ENCODE data around the gene GRK2.
"Not testable (repeated sequence)": the region's sequence is repeated elsewhere in the genome, so short reads cannot be mapped to it uniquely, and the experiment has no call there.

Gene GRK2

GRCh38 chr11:67266449-67267187 lies at the start of gene GRK2:
TSS of gene GRK2 (plus strand) at chr11:67266473. CDS start at chr11:67266700, 227 bp downstream.
- DNase-seq, result peak; percentile 83

- DNase-seq, result no peak
These were observed 38.5 kb upstream of the GRK2 start for GRCh38 chr11:67227726-67228125.

- no peak for DNase-seq
These were observed 35.9 kb upstream of the GRK2 start for GRCh38 chr11:67230406-67230805.

GRCh38 chr11:67230886-67231285 lies 35.4 kb upstream of the GRK2 start:
- DNase-seq, result no peak

GRCh38 chr11:67233584-67234190 lies 32.6 kb upstream of the GRK2 start:
- no peak for DNase-seq

- not testable (repeated sequence) for DNase-seq
These were observed 31.7 kb upstream of the GRK2 start for GRCh38 chr11:67234571-67234970.

GRCh38 chr11:67237574-67237973 lies 28.7 kb upstream of the GRK2 start:
- no peak for DNase-seq

- DNase-seq, result no peak
These were observed 27.1 kb upstream of the GRK2 start for GRCh38 chr11:67238894-67239782.

- DNase-seq, result peak; percentile 98
These were observed 26.3 kb upstream of the GRK2 start for GRCh38 chr11:67239783-67240575.

GRCh38 chr11:67240576-67241389 lies 25.5 kb upstream of the GRK2 start:
- DNase-seq, result peak; percentile 93

GRCh38 chr11:67242548-67242947 lies 23.7 kb upstream of the GRK2 start:
- no peak for DNase-seq

- no peak for DNase-seq
These were observed 23.2 kb upstream of the GRK2 start for GRCh38 chr11:67243051-67243450.

GRCh38 chr11:67245046-67245445 lies 21.2 kb upstream of the GRK2 start:
- DNase-seq, result no peak

- DNase-seq, result no peak
These were observed 18.2 kb upstream of the GRK2 start for GRCh38 chr11:67247946-67248550.

- no peak for DNase-seq
These were observed 17.6 kb upstream of the GRK2 start for GRCh38 chr11:67248653-67249052.

- DNase-seq, result no peak
These were observed 15.9 kb upstream of the GRK2 start for GRCh38 chr11:67250059-67251043.

- DNase-seq, result no peak
These were observed 14.4 kb upstream of the GRK2 start for GRCh38 chr11:67251841-67252240.

GRCh38 chr11:67252831-67253239 lies 13.4 kb upstream of the GRK2 start:
- DNase-seq, result no peak

GRCh38 chr11:67253872-67254624 lies 12.2 kb upstream of the GRK2 start:
- no peak for DNase-seq
